ENCODE data around the gene LLGL2. TPM values are rescaled to one million over a fixed set of nuclear protein-coding genes. Genes with fewer than 3 reads are reported as not detected.
A peak's percentile ranks its signal among the peaks of the same experiment; 100 is the strongest.

The LLGL2 gene
- total RNA-seq, 4 donors from 2014 or later: 221 to 563 (median 300) TPM

- Histone ChIP-seq H3K4me3 (no peak overlapping the region), H3K4me1 (peaks cover 0 to 8% (median under 1%) of the 10 kb centered on the region in 4 donors), H3K9me3 (no peaks in the 10 kb centered on the region), H3K27ac (no peak overlapping the region), H3K36me3 (peaks cover 0 to 90% (median 0%) of the 10 kb centered on the region in 3 donors), H3K27me3 (no peaks in the 10 kb centered on the region)
- DNase-seq: no peak
- TF ChIP-seq CTCF (IDR thresholded peaks at IDR 0.05): no peak
Observed at GRCh38 chr17:75565618-75566017, 40.1 kb downstream of the LLGL2 start.

- Histone ChIP-seq H3K36me3 (peaks cover 0 to 91% (median 0%) of the 10 kb centered on the region in 3 donors), H3K27me3 (no peaks in the 10 kb centered on the region), H3K27ac (no peak overlapping the region), H3K4me3 (no peak overlapping the region), H3K4me1 (peaks cover 0 to 8% (median 2%) of the 10 kb centered on the region in 4 donors), H3K9me3 (no peaks in the 10 kb centered on the region)
- TF ChIP-seq CTCF (IDR thresholded peaks at IDR 0.05) (no peak), POLR2A (IDR thresholded peaks at IDR 0.05) (no peak)
- DNase-seq: no peak
Observed at GRCh38 chr17:75566416-75566815, 40.9 kb downstream of the LLGL2 start.

- TF ChIP-seq POLR2A (IDR thresholded peaks at IDR 0.05): no peak
- no peak for TF ChIP-seq CTCF (IDR thresholded peaks at IDR 0.05)
- Histone ChIP-seq H3K27me3 (no peaks in the 10 kb centered on the region), H3K9me3 (no peaks in the 10 kb centered on the region), H3K4me1 (peaks cover 0 to 8% (median 2%) of the 10 kb centered on the region in 4 donors), H3K27ac (no peak overlapping the region), H3K36me3 (peaks cover 0 to 92% (median 0%) of the 10 kb centered on the region in 3 donors), H3K4me3 (no peak overlapping the region)
- DNase-seq: peak in 2 of 3 donors; percentile 52 to 65
Observed at GRCh38 chr17:75566834-75567233, 41.3 kb downstream of the LLGL2 start.

GRCh38 chr17:75568412-75569255, 43.1 kb downstream of the LLGL2 start:
- no peaks in the 10 kb centered on the region for H3K9me3 ChIP-seq
- no peak for DNase-seq
- peaks cover 0 to 8% (median 2%) of the 10 kb centered on the region in 4 donors for H3K4me1 ChIP-seq
- H3K4me3 ChIP-seq: no peak overlapping the region
- no peak overlapping the region for H3K27ac ChIP-seq
- H3K36me3 ChIP-seq: peaks cover 0 to 92% (median 0%) of the 10 kb centered on the region in 3 donors
- H3K27me3 ChIP-seq: no peaks in the 10 kb centered on the region
- TF ChIP-seq POLR2A (IDR thresholded peaks at IDR 0.05) (no peak), CTCF (IDR thresholded peaks at IDR 0.05) (no peak)

GRCh38 chr17:75570034-75570676, 44.7 kb downstream of the LLGL2 start:
- TF ChIP-seq CTCF (IDR thresholded peaks at IDR 0.05) (no peak), POLR2A (IDR thresholded peaks at IDR 0.05) (no peak)
- H3K27ac ChIP-seq: peak overlapping the region in 1 of 4 donors; percentile 70
- H3K36me3 ChIP-seq: peaks cover 0 to 85% (median 0%) of the 10 kb centered on the region in 3 donors
- H3K9me3 ChIP-seq: no peaks in the 10 kb centered on the region
- no peak overlapping the region for H3K4me3 ChIP-seq
- no peaks in the 10 kb centered on the region for H3K27me3 ChIP-seq
- H3K4me1 ChIP-seq: peaks cover 0 to 8% (median 2%) of the 10 kb centered on the region in 4 donors
- DNase-seq: no peak
